ENCODE results near the gene TDP1. TPM values are rescaled to one million over a fixed set of nuclear protein-coding genes. Genes with fewer than 3 reads are reported as not detected.

The TDP1 gene
- total RNA-seq, 4 donors from 2014 or later, result 13.0 to 15.1 (median 13.8) TPM

DNA sequence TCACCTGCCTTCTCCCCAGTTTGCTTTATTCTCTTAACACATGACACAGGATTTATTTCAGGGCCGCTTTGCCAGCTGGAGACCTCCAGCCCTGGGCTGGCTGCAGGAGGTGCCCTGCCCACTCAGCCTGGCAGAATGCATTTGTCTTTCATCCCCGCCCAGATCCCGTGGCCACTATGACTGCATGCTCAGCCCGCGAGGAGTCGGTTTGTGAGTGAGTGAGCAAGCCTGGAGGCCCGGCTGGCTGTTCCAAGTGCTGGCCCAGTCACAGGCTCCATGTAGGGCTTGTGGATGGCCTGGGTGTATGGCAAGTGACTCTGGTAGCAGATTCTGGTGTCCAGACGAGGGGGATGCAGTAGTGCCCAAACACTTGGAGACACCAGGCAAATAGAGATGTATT, 2.1 kb downstream of the TDP1 start:
- TF ChIP-seq, protein P1, sequence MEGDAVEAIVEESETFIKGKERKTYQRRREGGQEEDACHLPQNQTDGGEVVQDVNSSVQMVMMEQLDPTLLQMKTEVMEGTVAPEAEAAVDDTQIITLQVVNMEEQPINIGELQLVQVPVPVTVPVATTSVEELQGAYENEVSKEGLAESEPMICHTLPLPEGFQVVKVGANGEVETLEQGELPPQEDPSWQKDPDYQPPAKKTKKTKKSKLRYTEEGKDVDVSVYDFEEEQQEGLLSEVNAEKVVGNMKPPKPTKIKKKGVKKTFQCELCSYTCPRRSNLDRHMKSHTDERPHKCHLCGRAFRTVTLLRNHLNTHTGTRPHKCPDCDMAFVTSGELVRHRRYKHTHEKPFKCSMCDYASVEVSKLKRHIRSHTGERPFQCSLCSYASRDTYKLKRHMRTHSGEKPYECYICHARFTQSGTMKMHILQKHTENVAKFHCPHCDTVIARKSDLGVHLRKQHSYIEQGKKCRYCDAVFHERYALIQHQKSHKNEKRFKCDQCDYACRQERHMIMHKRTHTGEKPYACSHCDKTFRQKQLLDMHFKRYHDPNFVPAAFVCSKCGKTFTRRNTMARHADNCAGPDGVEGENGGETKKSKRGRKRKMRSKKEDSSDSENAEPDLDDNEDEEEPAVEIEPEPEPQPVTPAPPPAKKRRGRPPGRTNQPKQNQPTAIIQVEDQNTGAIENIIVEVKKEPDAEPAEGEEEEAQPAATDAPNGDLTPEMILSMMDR (IDR thresholded peaks at IDR 0.05; ENCODE audit: low read depth), result no peak

DNA sequence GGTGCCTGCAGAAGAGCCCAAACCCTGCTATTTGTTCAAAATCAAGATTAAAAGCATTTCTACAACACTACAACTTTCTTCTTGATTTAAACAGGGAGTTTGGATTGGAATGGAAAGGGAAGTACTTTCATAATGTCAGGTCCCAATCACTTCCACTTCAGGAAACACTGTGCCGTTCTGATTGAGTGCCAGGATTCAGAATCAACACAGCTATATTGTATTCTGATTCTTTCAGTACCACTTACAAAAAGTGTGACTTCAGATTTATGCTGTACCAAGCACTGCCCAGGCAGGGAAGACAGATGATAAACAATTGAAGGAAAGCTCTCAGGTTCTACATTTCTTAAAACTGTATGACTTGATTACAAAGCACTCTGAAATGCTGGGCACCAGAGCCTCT, 3.2 kb downstream of the TDP1 start:
- TF ChIP-seq, protein P1 (IDR thresholded peaks at IDR 0.05; ENCODE audit: low read depth), result no peak

DNA sequence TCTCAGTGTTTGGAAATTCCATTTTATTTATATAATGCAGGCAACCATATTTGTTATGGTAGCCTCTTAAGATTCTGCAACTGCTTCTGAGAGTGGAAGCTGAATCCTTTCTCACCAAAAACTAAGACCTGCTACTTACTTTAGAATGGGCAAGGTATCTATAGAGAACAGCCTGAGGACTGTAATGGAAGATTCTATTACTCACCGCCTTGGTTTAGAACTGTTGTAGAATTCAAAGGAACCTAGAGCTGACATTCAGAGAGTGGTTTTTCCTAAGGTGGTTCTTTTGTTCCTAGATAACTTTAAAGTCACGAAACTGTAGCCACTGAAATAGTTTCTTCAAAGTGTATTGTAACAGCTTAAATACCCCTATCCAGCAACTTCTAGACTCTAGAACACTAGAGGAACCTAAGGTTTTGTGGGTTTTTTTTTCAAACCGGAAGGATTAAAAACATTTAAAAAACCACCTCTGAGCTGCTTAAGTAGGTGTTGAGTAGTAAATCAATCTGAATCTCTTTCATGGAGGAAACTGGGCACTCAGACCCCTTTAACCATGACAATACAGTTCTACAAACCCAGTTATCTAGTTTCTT, 4.2 kb downstream of the TDP1 start:
- TF ChIP-seq, protein P1 (IDR thresholded peaks at IDR 0.05; ENCODE audit: low read depth), result no peak

DNA sequence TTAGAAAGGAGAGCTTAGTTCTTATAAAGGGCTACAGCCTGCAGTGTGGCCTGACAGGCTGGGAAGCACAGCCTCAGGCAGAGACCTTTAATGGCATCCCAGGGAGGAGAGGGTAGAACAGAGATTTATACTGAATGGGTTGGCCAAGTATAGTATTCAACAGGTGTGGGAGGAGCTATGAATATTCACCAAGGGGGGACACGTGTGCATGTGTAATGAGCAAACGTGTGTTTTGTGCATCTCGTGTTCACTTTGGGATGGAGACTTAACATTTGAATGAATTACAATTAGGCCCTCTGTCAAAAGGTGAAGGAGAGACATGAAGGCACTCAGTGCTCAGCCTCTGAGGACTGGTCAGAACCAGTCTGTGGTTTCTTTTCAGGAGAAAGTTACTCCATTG, 5.2 kb downstream of the TDP1 start:
- TF ChIP-seq, protein P1 (IDR thresholded peaks at IDR 0.05; ENCODE audit: low read depth), result no peak

DNA sequence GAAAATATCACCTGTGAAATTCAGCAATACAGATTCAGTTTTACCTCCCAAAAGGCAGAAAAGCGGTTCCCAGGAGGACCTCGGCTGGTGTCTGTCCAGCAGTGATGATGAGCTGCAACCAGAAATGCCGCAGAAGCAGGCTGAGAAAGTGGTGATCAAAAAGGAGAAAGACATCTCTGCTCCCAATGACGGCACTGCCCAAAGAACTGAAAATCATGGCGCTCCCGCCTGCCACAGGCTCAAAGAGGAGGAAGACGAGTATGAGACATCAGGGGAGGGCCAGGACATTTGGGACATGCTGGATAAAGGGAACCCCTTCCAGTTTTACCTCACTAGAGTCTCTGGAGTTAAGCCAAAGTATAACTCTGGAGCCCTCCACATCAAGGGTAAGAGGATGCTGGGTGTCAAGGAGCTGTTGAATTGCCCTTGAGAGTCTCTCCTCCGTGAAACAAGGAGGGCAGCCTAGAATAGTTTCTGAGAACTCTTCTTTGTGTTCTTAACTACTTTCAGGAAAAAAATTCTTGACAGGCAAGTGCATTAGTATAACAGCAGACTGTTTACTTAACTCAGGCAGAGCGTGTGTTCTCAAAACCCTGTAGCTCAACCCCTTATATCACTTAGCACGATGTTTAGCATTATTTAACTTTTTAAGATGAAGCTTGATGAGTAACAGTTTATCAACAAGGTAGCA, 7.7 kb downstream of the TDP1 start:
- TF ChIP-seq, protein P1 (IDR thresholded peaks at IDR 0.05; ENCODE audit: low read depth), result no peak

DNA sequence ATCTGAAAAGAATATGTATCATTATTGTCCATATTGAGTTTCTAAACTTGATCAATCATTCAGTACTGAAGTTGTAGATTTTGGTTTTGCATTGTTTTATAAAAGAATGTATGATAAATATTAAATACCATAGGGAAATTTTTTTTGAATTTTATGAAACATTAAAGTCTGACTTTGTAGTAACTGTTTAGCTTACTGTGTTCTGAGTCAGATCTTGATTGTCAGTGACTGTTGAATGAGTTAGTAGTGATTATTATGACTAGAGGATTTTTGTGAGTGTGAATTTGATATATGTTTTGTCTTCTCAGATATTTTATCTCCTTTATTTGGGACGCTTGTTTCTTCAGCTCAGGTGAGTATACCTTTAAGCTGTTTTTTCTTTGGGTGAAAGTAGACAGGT, 10.1 kb downstream of the TDP1 start:
- TF ChIP-seq, protein P1 (IDR thresholded peaks at IDR 0.05; ENCODE audit: low read depth), result no peak

DNA sequence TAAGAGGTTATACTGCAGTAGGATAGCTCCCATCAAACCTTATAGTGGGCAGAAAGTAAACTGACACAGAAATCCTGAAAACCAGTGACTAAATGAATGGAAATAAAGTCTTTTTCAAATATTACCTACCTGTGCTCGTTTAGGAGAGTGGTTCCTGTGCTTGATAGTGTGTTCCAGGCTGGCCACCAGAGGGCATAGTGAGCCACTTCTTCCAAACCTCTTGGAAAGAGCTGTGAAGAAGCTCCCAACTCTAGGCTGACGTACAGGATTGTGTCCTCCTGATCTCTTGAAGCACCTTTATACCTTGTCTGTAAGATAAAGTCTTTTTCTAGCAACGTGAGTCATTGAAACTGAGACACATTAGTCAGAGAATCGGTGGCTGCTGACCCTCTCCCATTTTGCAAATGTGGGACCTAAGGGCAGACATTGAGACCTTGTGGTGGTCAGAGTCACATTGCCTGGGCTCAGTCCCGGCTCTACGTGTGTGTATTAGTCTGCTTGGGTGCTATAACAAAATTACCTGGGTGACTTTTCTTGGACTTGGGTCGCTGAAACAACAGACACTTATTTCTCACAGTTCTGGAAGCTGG, 17.6 kb downstream of the TDP1 start:
- TF ChIP-seq, protein P1 (IDR thresholded peaks at IDR 0.05; ENCODE audit: low read depth), result no peak
